ENCODE data around the gene MYH11.

DNA sequence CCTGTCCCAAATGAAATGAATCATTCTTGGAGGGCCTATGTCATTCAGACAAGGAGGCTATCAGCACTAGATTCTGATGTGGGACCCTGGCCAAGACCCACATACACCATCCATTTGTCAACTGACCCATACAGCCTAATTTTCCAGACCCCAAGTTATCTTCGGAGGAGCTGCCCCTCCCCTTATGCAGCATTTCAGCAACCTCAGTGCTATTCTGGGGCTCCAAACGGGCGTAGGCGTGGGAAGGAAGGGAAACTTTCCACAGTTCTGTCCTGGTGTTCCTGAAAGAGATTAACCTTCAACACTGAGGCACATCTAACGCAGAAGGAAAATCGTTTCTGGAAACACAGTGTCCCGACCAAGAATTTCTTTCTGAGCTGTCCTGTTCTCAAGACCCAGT lies 86.7 kb downstream of the MYH11 start:
- no peak for TF ChIP-seq ATF7-NPFF (CRISPR knock-in tag; IDR thresholded peaks at IDR 0.05; ENCODE audit: low read depth)
- no peak for TF ChIP-seq EP300 (IDR thresholded peaks at IDR 0.05; ENCODE audit: low read depth in 2 of 2, low read length in 2 of 2)
- no peak for TF ChIP-seq EP300 (CRISPR knock-in tag; IDR thresholded peaks at IDR 0.05; ENCODE audit: borderline replicate concordance)
- TF ChIP-seq, protein P1, sequence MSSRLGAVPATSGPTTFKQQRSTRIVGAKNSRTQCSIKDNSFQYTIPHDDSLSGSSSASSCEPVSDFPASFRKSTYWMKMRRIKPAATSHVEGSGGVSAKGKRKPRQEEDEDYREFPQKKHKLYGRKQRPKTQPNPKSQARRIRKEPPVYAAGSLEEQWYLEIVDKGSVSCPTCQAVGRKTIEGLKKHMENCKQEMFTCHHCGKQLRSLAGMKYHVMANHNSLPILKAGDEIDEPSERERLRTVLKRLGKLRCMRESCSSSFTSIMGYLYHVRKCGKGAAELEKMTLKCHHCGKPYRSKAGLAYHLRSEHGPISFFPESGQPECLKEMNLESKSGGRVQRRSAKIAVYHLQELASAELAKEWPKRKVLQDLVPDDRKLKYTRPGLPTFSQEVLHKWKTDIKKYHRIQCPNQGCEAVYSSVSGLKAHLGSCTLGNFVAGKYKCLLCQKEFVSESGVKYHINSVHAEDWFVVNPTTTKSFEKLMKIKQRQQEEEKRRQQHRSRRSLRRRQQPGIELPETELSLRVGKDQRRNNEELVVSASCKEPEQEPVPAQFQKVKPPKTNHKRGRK (CRISPR knock-in tag; IDR thresholded peaks at IDR 0.05): no peak

All from HepG2 (cell line).